ENCODE results near the gene ATG7. TPM values are rescaled to one million over a fixed set of nuclear protein-coding genes. Genes with fewer than 3 reads are reported as not detected.

Gene ATG7
- total RNA-seq, 3 donors from 2014 or later (not counting 1 experiment from before 2014, with no cell fraction given) = 55.3 to 72.9 (median 68.6) TPM

GRCh38 chr3:11596387-11596786, 324.2 kb downstream of the ATG7 start:
- DNase-seq (no peak), ATAC-seq (no peak)
- peak overlapping the region; percentile 29 to 42 for H3K27ac Mint-ChIP-seq
- no peaks in the 10 kb centered on the region for H3K27me3 Mint-ChIP-seq (ENCODE audit: low read depth in 2 of 2)
- intact Hi-C loops (cut with micrococcal nuclease) = no loop called here
- H3K27ac ChIP-seq (ENCODE audit: low read length) = no peak overlapping the region
- no peak overlapping the region for H3K4me3 ChIP-seq (ENCODE audit: low read length)
- H3K9me3 ChIP-seq (ENCODE audit: control insufficient read depth, insufficient read depth, low read length) = no peaks in the 10 kb centered on the region
- no peak for TF ChIP-seq CTCF (IDR thresholded peaks at IDR 0.05)
- H3K4me1 ChIP-seq (ENCODE audit: control insufficient read depth, insufficient read depth, low read length) = peaks cover 8% of the 10 kb centered on the region
- peaks cover 20% of the 10 kb centered on the region for H3K36me3 ChIP-seq (ENCODE audit: control insufficient read depth, insufficient read depth, low read length)
- no peak overlapping the region for H3K4me3 Mint-ChIP-seq
- H3K4me1 Mint-ChIP-seq = peaks cover 57 to 63% of the 10 kb centered on the region in 2 donors
- no peaks in the 10 kb centered on the region for H3K9me3 Mint-ChIP-seq
- no peaks in the 10 kb centered on the region for H3K36me3 Mint-ChIP-seq
- H3K27me3 ChIP-seq (ENCODE audit: control insufficient read depth, insufficient read depth, low read length) = no peaks in the 10 kb centered on the region
- WGBS (ENCODE audit: insufficient coverage) = 99% methylated on average over 7 of the region's 7 CpGs

GRCh38 chr3:11600501-11601282, 328.5 kb downstream of the ATG7 start:
- ATAC-seq (no peak), DNase-seq (no peak)
- no peaks in the 10 kb centered on the region for H3K36me3 Mint-ChIP-seq
- peaks cover 3% of the 10 kb centered on the region for H3K4me1 ChIP-seq (ENCODE audit: control insufficient read depth, insufficient read depth, low read length)
- H3K27me3 Mint-ChIP-seq (ENCODE audit: low read depth in 2 of 2) = no peaks in the 10 kb centered on the region
- 96% methylated on average over 17 of the region's 18 CpGs for WGBS (ENCODE audit: insufficient coverage)
- H3K9me3 Mint-ChIP-seq = no peaks in the 10 kb centered on the region
- H3K9me3 ChIP-seq (ENCODE audit: control insufficient read depth, insufficient read depth, low read length) = no peaks in the 10 kb centered on the region
- H3K4me1 Mint-ChIP-seq = peaks cover 40% of the 10 kb centered on the region in 2 donors
- TF ChIP-seq CTCF (IDR thresholded peaks at IDR 0.05) = no peak
- intact Hi-C loops (cut with micrococcal nuclease) = no loop called here
- H3K27ac Mint-ChIP-seq = peak overlapping the region; percentile 69 to 72
- H3K4me3 Mint-ChIP-seq = no peak overlapping the region
- H3K27me3 ChIP-seq (ENCODE audit: control insufficient read depth, insufficient read depth, low read length) = no peaks in the 10 kb centered on the region
- no peak overlapping the region for H3K4me3 ChIP-seq (ENCODE audit: low read length)
- peaks cover 22% of the 10 kb centered on the region for H3K36me3 ChIP-seq (ENCODE audit: control insufficient read depth, insufficient read depth, low read length)
- H3K27ac ChIP-seq (ENCODE audit: low read length) = no peak overlapping the region

- H3K9me3 Mint-ChIP-seq = no peaks in the 10 kb centered on the region
- no peaks in the 10 kb centered on the region for H3K27me3 Mint-ChIP-seq (ENCODE audit: low read depth in 2 of 2)
- no peak for TF ChIP-seq CTCF (IDR thresholded peaks at IDR 0.05)
- intact Hi-C loops (cut with micrococcal nuclease) = no loop called here
- H3K4me3 Mint-ChIP-seq = peak overlapping the region; percentile 45
- Histone ChIP-seq H3K4me3 (ENCODE audit: low read length) (no peak overlapping the region), H3K36me3 (ENCODE audit: control insufficient read depth, insufficient read depth, low read length) (peaks cover 21% of the 10 kb centered on the region), H3K27ac (ENCODE audit: low read length) (peak overlapping the region; percentile 33), H3K27me3 (ENCODE audit: control insufficient read depth, insufficient read depth, low read length) (no peaks in the 10 kb centered on the region), H3K9me3 (ENCODE audit: control insufficient read depth, insufficient read depth, low read length) (no peaks in the 10 kb centered on the region), H3K4me1 (ENCODE audit: control insufficient read depth, insufficient read depth, low read length) (peaks cover 6% of the 10 kb centered on the region)
- peaks cover 41 to 45% of the 10 kb centered on the region in 2 donors for H3K4me1 Mint-ChIP-seq
- no peaks in the 10 kb centered on the region for H3K36me3 Mint-ChIP-seq
- peak in 2 of 3 donors; percentile 43 to 66 for ATAC-seq
- DNase-seq = no peak
- 45% methylated on average over 17 of the region's 21 CpGs for WGBS (ENCODE audit: insufficient coverage)
- H3K27ac Mint-ChIP-seq = peak overlapping the region; percentile 69 to 72
Measured at GRCh38 chr3:11601446-11602238, 329.4 kb downstream of the ATG7 start.

Data from natural killer cell (primary cell).